AG09319 (cell line): ENCODE results near the gene PDE4D.
"Not testable (repeated sequence)": the region's sequence is repeated elsewhere in the genome, so short reads cannot be mapped to it uniquely, and the experiment has no call there.

Source experiments
- DNase-seq: peaks from one replicate; pipeline ENCODE4 v3.0.0-alpha.2; 2010; ENCODE audit warnings: low read depth; ENCODE audit errors: extremely low read depth
- CTCF ChIP-seq: IDR thresholded peaks from 2 replicates; pipeline ENCODE4 v1.5.1; 2011; ENCODE audit warnings: low read depth, mild to moderate bottlenecking, inconsistent platforms, low read length, moderate library complexity

PDE4D gene

GRCh38 chr5:59674763-59675162, 218.8 kb downstream of the PDE4D start:
- TF ChIP-seq CTCF: no peak
- no peak for DNase-seq

GRCh38 chr5:59673438-59674058, 220.0 kb downstream of the PDE4D start:
- peak; percentile 71 for TF ChIP-seq CTCF
- DNase-seq: peak; percentile 7

- no peak for DNase-seq
- TF ChIP-seq CTCF: no peak
Observed at GRCh38 chr5:59666440-59667068, 227.0 kb downstream of the PDE4D start.

- DNase-seq: not testable (repeated sequence)
Observed at GRCh38 chr5:59665832-59666203, 227.7 kb downstream of the PDE4D start.

GRCh38 chr5:59665086-59665831, 228.3 kb downstream of the PDE4D start:
- DNase-seq: no peak
- TF ChIP-seq CTCF: no peak

GRCh38 chr5:59661954-59662615, 231.4 kb downstream of the PDE4D start:
- no peak for DNase-seq
- TF ChIP-seq CTCF: no peak

GRCh38 chr5:59661311-59661710, 232.2 kb downstream of the PDE4D start:
- TF ChIP-seq CTCF: no peak
- DNase-seq: no peak
